AG04450 (cell line): ENCODE results near the gene TBCD. TPM values are rescaled to one million over a fixed set of nuclear protein-coding genes. Genes with fewer than 3 reads are reported as not detected.

Experiments
- CTCF ChIA-PET: fragments of 300-600, 350-600 bp; formaldehyde crosslinking; extraction: SDS; loops from one replicate; lab custom pipeline; 2022; ENCODE audit warnings: antibody characterized with exemption, inconsistent platforms; lab: Charles Lee
- POLR2A ChIA-PET: fragments of 350-600 bp; formaldehyde crosslinking; extraction: SDS; loops from one replicate; lab custom pipeline; 2021; ENCODE audit warnings: antibody characterized with exemption, inconsistent platforms; lab: Yijun Ruan, JAX
- DNase-seq: peaks from one replicate; pipeline ENCODE4 v3.0.0-alpha.2; 2011; ENCODE audit warnings: low read depth, low spot score
- H3K27ac ChIP-seq: one replicate; pipeline ENCODE4 v1.5.1; 2012; ENCODE audit warnings: low read depth, low read length, control low read depth
- H3K27me3 ChIP-seq: one replicate; pipeline ENCODE4 v1.6.0; 2012; ENCODE audit warnings: low read length; ENCODE audit not compliant: control insufficient read depth, insufficient read depth
- H3K4me3 ChIP-seq: 2 replicates; pipeline ENCODE4 v1.5.1; 2011; ENCODE audit warnings: mild to moderate bottlenecking, low read depth, low read length, control low read depth
- H3K9me3 ChIP-seq: 2 replicates; pipeline ENCODE4 v1.5.1; 2012; ENCODE audit warnings: low read length; ENCODE audit not compliant: control insufficient read depth, insufficient read depth
- polyA plus RNA-seq: library from polyadenylated mRNA; depleted of rRNA; stranded (reverse); fragments of >200 nt; gene quantifications from 2 replicates; pipeline ENCODE4 v1.2.3, GENCODE V29; 2011
- TF ChIP-seq, protein P1 (sequence below): IDR thresholded peaks from 2 replicates; pipeline ENCODE4 v1.5.1; 2011; ENCODE audit warnings: low read depth, low read length, control low read depth, inconsistent platforms

The TBCD gene
- polyA plus RNA-seq, 1 experiment: 28.5 TPM

DNA sequence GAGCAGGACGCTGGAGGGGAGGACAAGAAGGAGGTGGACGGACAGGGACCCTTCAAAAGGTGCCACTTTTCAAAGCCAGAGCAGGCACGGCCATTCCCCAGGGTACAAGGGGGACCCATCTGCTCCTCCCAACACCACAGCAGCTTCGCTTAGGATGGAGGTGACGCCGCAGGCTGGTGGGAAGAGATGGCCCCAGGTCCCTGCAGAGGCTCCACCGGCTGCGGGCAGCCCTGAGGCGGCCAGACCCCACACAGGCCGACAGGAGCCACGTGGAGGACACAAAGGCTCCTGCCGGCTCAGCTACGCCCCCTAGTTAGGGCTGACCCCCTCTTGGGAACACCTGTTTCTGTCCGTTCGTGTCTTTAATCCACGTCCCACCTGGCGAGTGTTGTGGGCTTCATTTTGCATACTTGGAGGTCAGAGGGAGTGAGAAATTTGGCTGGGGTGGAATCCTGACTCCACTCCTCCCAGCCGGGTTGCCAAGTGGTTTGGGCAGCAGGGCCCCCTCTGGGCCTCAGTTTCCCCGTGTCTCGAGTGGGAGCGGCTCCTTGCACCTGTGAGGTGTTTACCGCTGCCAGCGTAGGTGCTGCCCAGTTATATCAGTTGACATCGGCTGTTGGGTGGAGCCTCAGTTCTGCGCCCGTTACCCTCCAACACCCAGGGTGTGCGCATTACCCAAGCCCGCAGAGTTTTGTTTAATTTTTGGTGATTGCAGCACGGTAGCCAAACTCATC is 41.2 kb upstream of the TBCD start:
- Histone ChIP-seq H3K9me3 (no peaks in the 10 kb centered on the region; the same call in 1 of the 2 replicates), H3K27ac (no peak overlapping the region), H3K27me3 (peaks cover 4% of the 10 kb centered on the region), H3K4me3 (no peak overlapping the region)
- CTCF ChIA-PET: interaction anchor here (1.2 kb wide), 1 partner anchor 42 kb away, joined by 3 read pairs; no protein-coding TSS in a partner anchor
- DNase-seq: no peak
- TF ChIP-seq, protein P1, sequence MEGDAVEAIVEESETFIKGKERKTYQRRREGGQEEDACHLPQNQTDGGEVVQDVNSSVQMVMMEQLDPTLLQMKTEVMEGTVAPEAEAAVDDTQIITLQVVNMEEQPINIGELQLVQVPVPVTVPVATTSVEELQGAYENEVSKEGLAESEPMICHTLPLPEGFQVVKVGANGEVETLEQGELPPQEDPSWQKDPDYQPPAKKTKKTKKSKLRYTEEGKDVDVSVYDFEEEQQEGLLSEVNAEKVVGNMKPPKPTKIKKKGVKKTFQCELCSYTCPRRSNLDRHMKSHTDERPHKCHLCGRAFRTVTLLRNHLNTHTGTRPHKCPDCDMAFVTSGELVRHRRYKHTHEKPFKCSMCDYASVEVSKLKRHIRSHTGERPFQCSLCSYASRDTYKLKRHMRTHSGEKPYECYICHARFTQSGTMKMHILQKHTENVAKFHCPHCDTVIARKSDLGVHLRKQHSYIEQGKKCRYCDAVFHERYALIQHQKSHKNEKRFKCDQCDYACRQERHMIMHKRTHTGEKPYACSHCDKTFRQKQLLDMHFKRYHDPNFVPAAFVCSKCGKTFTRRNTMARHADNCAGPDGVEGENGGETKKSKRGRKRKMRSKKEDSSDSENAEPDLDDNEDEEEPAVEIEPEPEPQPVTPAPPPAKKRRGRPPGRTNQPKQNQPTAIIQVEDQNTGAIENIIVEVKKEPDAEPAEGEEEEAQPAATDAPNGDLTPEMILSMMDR: no peak
- POLR2A ChIA-PET: no interaction called here

- H3K27me3 ChIP-seq: peaks cover 4% of the 10 kb centered on the region
- TF ChIP-seq, protein P1: no peak
- no peak overlapping the region for H3K4me3 ChIP-seq
- ChIA-PET POLR2A (no interaction called here), CTCF (no interaction called here)
- no peaks in the 10 kb centered on the region; the same call in 1 of the 2 replicates for H3K9me3 ChIP-seq
- H3K27ac ChIP-seq: no peak overlapping the region
- no peak for DNase-seq
Measured at GRCh38 chr17:82713071-82713723, 38.7 kb upstream of the TBCD start.

- H3K4me3 ChIP-seq: peak within 1 kb of the TSS; percentile 80
- ChIA-PET CTCF (interaction anchor here (0.6 kb wide), 1 partner anchor 48 kb away, joined by 3 read pairs; no protein-coding TSS in a partner anchor), POLR2A (interaction anchor here (0.6 to 1.0 kb wide), 6 partner anchors 8 to 1946 kb away, joined by 3 to 10 read pairs (median 6); no protein-coding TSS in a partner anchor)
- TF ChIP-seq, protein P1: no peak
- H3K27me3 ChIP-seq: no peaks in the 10 kb centered on the region
- peak; percentile 51 for DNase-seq
- H3K9me3 ChIP-seq: no peaks in the 10 kb centered on the region; the same call in 1 of the 2 replicates
- H3K27ac ChIP-seq: no peak within 1 kb of the TSS
Measured at GRCh38 chr17:82716203-82717010, 35.5 kb upstream of the TBCD start, which contains the start of gene FN3KRP. Gene FN3KRP, plus strand, starts transcription at chr17:82716706. Its CDS starts 50 bp downstream, at chr17:82716756.

- TF ChIP-seq, protein P1: no peak
- DNase-seq: no peak
- POLR2A ChIA-PET: no interaction called here
- CTCF ChIA-PET: interaction anchor here (0.7 kb wide), 1 partner anchor 52 kb away, joined by 6 read pairs; no protein-coding TSS in a partner anchor
- Histone ChIP-seq H3K9me3 (no peaks in the 10 kb centered on the region; the same call in 1 of the 2 replicates), H3K4me3 (no peak overlapping the region), H3K27me3 (no peaks in the 10 kb centered on the region), H3K27ac (no peak overlapping the region)
Measured at GRCh38 chr17:82718986-82719685, 32.7 kb upstream of the TBCD start.
